HuH-7.5 (cell line): Measurements from ENCODE around the gene FPGS.
A peak's percentile ranks its signal among the peaks of the same experiment; 100 is the strongest.
"Not testable (repeated sequence)": the region's sequence is repeated elsewhere in the genome, so short reads cannot be mapped to it uniquely, and the experiment has no call there.

ENCODE experiments used
- DNase-seq: peaks from one replicate; pipeline ENCODE4 v3.0.0; 2011; ENCODE audit warnings: low spot score

FPGS gene

GRCh38 chr9:127812011-127812410 is 9.3 kb downstream of the FPGS start:
- no peak for DNase-seq

GRCh38 chr9:127812936-127813675 is 10.4 kb downstream of the FPGS start:
- no peak for DNase-seq

- DNase-seq: no peak
Observed at GRCh38 chr9:127813686-127814226, 11.1 kb downstream of the FPGS start.

- no peak for DNase-seq
Observed at GRCh38 chr9:127814619-127815511, 12.2 kb downstream of the FPGS start.

- no peak for DNase-seq
Observed at GRCh38 chr9:127815512-127816361, 13.1 kb downstream of the FPGS start.

- no peak for DNase-seq
Observed at GRCh38 chr9:127816362-127816725, 13.7 kb downstream of the FPGS start.

- no peak for DNase-seq
Observed at GRCh38 chr9:127816728-127817127, 14.0 kb downstream of the FPGS start.

- DNase-seq: no peak
Observed at GRCh38 chr9:127817881-127818434, 15.3 kb downstream of the FPGS start.

GRCh38 chr9:127818574-127818973 is 15.9 kb downstream of the FPGS start:
- no peak for DNase-seq

- DNase-seq: no peak
Observed at GRCh38 chr9:127822108-127822507, 19.4 kb downstream of the FPGS start.

GRCh38 chr9:127825319-127826051 is 22.8 kb downstream of the FPGS start:
- peak; percentile 88 for DNase-seq

GRCh38 chr9:127826253-127826913 is 23.7 kb downstream of the FPGS start:
- DNase-seq: no peak

- DNase-seq: peak; percentile 95
Observed at GRCh38 chr9:127828262-127829031, 25.8 kb downstream of the FPGS start.

GRCh38 chr9:127829205-127829906 is 26.7 kb downstream of the FPGS start:
- DNase-seq: no peak

- no peak for DNase-seq
Observed at GRCh38 chr9:127832248-127832647, 29.6 kb downstream of the FPGS start.

- DNase-seq: no peak
Observed at GRCh38 chr9:127833555-127833954, 30.9 kb downstream of the FPGS start.

- DNase-seq: no peak
Observed at GRCh38 chr9:127835991-127836516, 33.4 kb downstream of the FPGS start.

- DNase-seq: not testable (repeated sequence)
Observed at GRCh38 chr9:127836561-127836960, 33.9 kb downstream of the FPGS start.

- DNase-seq: no peak
Observed at GRCh38 chr9:127837346-127837745, 34.7 kb downstream of the FPGS start.
